Natural killer cell (primary cell): ENCODE results near the gene AKR7A2. TPM values are rescaled to one million over a fixed set of nuclear protein-coding genes. Genes with fewer than 3 reads are reported as not detected.

Experiments
- ATAC-seq, 3 donors: fragments of 150-1000 bp in 2 of 3; fragments of 200-7000 bp in 1 of 3; cut with Tn5 transposase; 1 replicate in 1 of 3; 2 replicates in 2 of 3; pipeline ENCODE4 v1.10.0; 2021; ENCODE audit warnings: mild to moderate bottlenecking in 2 of 3, moderate library complexity in 2 of 3
- DNase-seq, 2 donors: peaks; one replicate each; pipeline versions ENCODE4 v3.0.0 to v3.0.0-alpha.2; 2013 to 2021; ENCODE audit warnings: mixed read lengths in 1 of 2
- H3K27ac ChIP-seq: one replicate; pipeline ENCODE4 v1.5.1; 2013; ENCODE audit warnings: mild to moderate bottlenecking, low read length
- H3K27me3 ChIP-seq: one replicate; pipeline ENCODE4 v1.6.1; 2013; ENCODE audit warnings: low read length; ENCODE audit not compliant: control insufficient read depth, insufficient read depth
- H3K36me3 ChIP-seq: one replicate; pipeline ENCODE4 v1.6.1; 2013; ENCODE audit warnings: low read length; ENCODE audit not compliant: control insufficient read depth, insufficient read depth
- H3K4me1 ChIP-seq: one replicate; pipeline ENCODE4 v1.6.1; 2013; ENCODE audit warnings: low read length; ENCODE audit not compliant: control insufficient read depth, insufficient read depth
- H3K4me3 ChIP-seq: one replicate; pipeline ENCODE4 v1.5.1; 2013; ENCODE audit warnings: low read length
- H3K9me3 ChIP-seq: one replicate; pipeline ENCODE4 v1.6.1; 2013; ENCODE audit warnings: low read length; ENCODE audit not compliant: control insufficient read depth, insufficient read depth
- H3K27ac Mint-ChIP-seq, 2 donors: one replicate each; pipeline ENCODE4 v1.8.0; 2022; ENCODE audit warnings: mild to moderate bottlenecking in 2 of 2, mixed read lengths in 2 of 2, moderate library complexity in 1 of 2
- H3K27me3 Mint-ChIP-seq, 2 donors: one replicate each; pipeline ENCODE4 v1.8.0; 2022; ENCODE audit warnings: low read depth in 2 of 2, mixed read lengths in 2 of 2
- H3K36me3 Mint-ChIP-seq: one replicate; pipeline ENCODE4 v1.8.0; 2022; ENCODE audit warnings: mixed read lengths
- H3K4me1 Mint-ChIP-seq, 2 donors: one replicate each; pipeline ENCODE4 v1.8.0; 2022; ENCODE audit warnings: mixed read lengths in 2 of 2
- H3K4me3 Mint-ChIP-seq: one replicate; pipeline ENCODE4 v1.8.0; 2022; ENCODE audit warnings: mild to moderate bottlenecking, moderate library complexity, mixed read lengths
- H3K9me3 Mint-ChIP-seq, 2 donors: one replicate each; pipeline ENCODE4 v1.8.0; 2022; ENCODE audit warnings: mixed read lengths in 2 of 2
- WGBS: methylation state at CpG from one replicate; pipeline ENCODE4 v1.1.7; 2013; ENCODE audit warnings: missing lambda C conversion rate; ENCODE audit not compliant: insufficient coverage; 5-methylcytosine and 5-hydroxymethylcytosine counted together
- intact Hi-C: fragments of 100-400 bp; cut with micrococcal nuclease; formaldehyde crosslinking; loops from one replicate; pipeline ENCODE4 v1.14.2; 2022
- total RNA-seq, 4 donors: library from RNA; stranded (reverse); fragments of 120-200 nt in 1 of 4; gene quantifications; one replicate each; pipeline versions ENCODE4 v1.2.3 to v1.2.4, GENCODE V29; 2013 to 2022
- TF ChIP-seq, protein P1 (sequence below): fragments of 200-600 bp; IDR thresholded peaks from one replicate; pipeline ENCODE4 v1.8.0; 2022; ENCODE audit warnings: antibody characterized with exemption

The AKR7A2 gene
- total RNA-seq, 3 donors from 2014 or later (not counting 1 experiment from before 2014, with no cell fraction given): 25.5 to 31.9 (median 28.9) TPM

DNA sequence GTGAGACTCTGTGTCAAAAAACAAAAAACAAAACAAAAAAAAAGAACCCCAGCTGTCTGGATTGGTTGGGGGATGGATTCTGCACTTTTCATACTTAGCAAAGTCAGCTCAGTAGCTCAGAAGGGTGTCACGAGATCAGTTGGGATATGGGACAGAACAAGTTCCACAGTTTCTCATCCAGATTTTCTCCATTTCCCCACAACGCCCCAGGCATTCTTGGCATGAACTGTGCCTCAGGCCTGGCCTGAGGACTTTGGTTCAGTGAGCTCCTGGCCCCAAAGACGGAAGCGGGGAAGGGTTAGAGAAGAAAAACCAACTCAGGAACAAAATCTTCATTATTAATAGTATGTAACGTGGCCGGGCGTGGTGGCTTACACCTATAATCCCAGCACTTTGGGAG is 1.9 kb downstream of the AKR7A2 start:
- 94% methylated on average over 4 of the region's 7 CpGs for WGBS
- peaks cover 38% of the 10 kb centered on the region for H3K4me1 ChIP-seq
- Mint-ChIP-seq H3K27ac (no peak overlapping the region), H3K36me3 (peaks cover 13% of the 10 kb centered on the region), H3K27me3 (no peaks in the 10 kb centered on the region), H3K9me3 (no peaks in the 10 kb centered on the region), H3K4me1 (peaks cover 31 to 32% of the 10 kb centered on the region in 2 donors), H3K4me3 (peak overlapping the region; percentile 55)
- no peaks in the 10 kb centered on the region for H3K9me3 ChIP-seq
- no peaks in the 10 kb centered on the region for H3K27me3 ChIP-seq
- ATAC-seq (no peak), DNase-seq (no peak)
- TF ChIP-seq, protein P1, sequence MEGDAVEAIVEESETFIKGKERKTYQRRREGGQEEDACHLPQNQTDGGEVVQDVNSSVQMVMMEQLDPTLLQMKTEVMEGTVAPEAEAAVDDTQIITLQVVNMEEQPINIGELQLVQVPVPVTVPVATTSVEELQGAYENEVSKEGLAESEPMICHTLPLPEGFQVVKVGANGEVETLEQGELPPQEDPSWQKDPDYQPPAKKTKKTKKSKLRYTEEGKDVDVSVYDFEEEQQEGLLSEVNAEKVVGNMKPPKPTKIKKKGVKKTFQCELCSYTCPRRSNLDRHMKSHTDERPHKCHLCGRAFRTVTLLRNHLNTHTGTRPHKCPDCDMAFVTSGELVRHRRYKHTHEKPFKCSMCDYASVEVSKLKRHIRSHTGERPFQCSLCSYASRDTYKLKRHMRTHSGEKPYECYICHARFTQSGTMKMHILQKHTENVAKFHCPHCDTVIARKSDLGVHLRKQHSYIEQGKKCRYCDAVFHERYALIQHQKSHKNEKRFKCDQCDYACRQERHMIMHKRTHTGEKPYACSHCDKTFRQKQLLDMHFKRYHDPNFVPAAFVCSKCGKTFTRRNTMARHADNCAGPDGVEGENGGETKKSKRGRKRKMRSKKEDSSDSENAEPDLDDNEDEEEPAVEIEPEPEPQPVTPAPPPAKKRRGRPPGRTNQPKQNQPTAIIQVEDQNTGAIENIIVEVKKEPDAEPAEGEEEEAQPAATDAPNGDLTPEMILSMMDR: no peak
- intact Hi-C loops: loop anchor here (10.0 kb wide), 1 partner anchor 175 kb away; the partner anchor contains the start of gene CAPZB
- peaks cover 19% of the 10 kb centered on the region for H3K36me3 ChIP-seq
- no peak overlapping the region for H3K27ac ChIP-seq
- H3K4me3 ChIP-seq: no peak overlapping the region

DNA sequence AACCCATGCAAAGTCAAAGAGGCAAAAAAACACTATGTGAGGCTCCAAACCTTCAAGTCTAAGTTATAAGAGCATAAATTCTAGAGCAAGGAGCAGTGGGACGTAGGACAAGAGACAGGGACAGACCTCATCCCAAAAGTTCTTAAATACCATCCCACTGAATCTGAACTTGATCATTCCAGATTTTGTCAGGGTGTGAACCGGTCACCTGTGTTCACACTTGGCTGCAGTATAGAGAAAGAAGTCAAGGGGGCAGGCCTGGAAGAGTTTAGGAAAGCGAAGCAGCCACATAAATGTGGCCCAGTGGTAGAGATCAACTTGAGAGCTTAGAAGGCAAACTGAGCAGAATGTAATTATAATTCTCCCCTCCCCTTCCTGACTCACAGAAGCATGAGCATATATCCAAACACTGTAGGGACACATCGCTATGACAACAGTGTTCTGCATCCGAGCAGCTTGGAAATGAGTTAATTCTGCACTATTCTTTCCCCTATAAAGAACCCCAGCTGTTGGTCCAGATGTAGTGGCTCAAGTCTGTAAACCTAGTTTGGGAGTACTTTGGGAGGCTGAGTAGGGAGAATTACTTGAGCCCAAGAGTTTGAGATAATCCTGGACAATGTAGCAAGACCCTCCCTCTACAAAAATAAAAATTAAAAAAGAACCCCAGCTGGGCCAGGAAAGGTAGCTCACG is 2.7 kb downstream of the AKR7A2 start:
- Mint-ChIP-seq H3K27me3 (no peaks in the 10 kb centered on the region), H3K4me1 (peaks cover 31 to 32% of the 10 kb centered on the region in 2 donors), H3K9me3 (no peaks in the 10 kb centered on the region), H3K36me3 (peaks cover 20% of the 10 kb centered on the region), H3K27ac (no peak overlapping the region), H3K4me3 (peak overlapping the region; percentile 63)
- no peak for ATAC-seq
- H3K36me3 ChIP-seq: peaks cover 26% of the 10 kb centered on the region
- TF ChIP-seq, protein P1: no peak
- no peak for DNase-seq
- intact Hi-C loops: no loop called here
- no peaks in the 10 kb centered on the region for H3K9me3 ChIP-seq
- no peak overlapping the region for H3K27ac ChIP-seq
- no peak overlapping the region for H3K4me3 ChIP-seq
- H3K27me3 ChIP-seq: no peaks in the 10 kb centered on the region
- WGBS: 86% methylated on average over 6 of the region's 6 CpGs
- peaks cover 31% of the 10 kb centered on the region for H3K4me1 ChIP-seq

DNA sequence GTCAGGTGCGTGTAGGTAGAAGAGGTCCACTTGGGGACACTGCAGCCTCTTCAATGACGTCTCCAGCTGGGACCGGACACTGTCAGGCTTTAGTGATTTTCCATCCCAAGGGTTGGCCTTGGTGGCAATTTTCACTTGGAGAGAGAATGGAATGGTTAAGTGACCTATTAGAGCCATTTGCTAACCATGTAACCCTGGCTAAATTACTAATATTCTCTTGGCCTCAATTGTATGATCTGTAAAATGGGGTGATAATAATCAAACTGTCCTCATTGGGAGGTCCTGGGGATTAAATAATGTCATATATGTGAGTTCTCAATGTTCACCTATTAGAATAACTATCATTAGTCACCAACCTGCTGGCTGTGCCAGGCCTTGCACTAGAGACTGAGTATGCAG is 3.4 kb downstream of the AKR7A2 start:
- Mint-ChIP-seq H3K4me1 (peaks cover 27 to 28% of the 10 kb centered on the region in 2 donors), H3K27ac (no peak overlapping the region), H3K36me3 (peaks cover 20% of the 10 kb centered on the region), H3K9me3 (no peaks in the 10 kb centered on the region), H3K4me3 (peak overlapping the region; percentile 63), H3K27me3 (no peaks in the 10 kb centered on the region)
- 95% methylated on average over 3 of the region's 3 CpGs for WGBS
- H3K9me3 ChIP-seq: no peaks in the 10 kb centered on the region
- H3K27ac ChIP-seq: no peak overlapping the region
- no peaks in the 10 kb centered on the region for H3K27me3 ChIP-seq
- intact Hi-C loops: no loop called here
- peaks cover 23% of the 10 kb centered on the region for H3K4me1 ChIP-seq
- H3K36me3 ChIP-seq: peaks cover 31% of the 10 kb centered on the region
- ATAC-seq (no peak), DNase-seq (no peak)
- no peak overlapping the region for H3K4me3 ChIP-seq
- TF ChIP-seq, protein P1: no peak
